Heart right ventricle (tissue), 16 donors: Measurements from ENCODE around the gene SCN7A. TPM values are rescaled to one million over a fixed set of nuclear protein-coding genes. Genes with fewer than 3 reads are reported as not detected.

Experiments used
- ATAC-seq, 8 donors: fragments of 200-7000 bp; cut with Tn5 transposase; one replicate each; pipeline ENCODE4 v1.9.1; 2020; ENCODE audit warnings: mild to moderate bottlenecking in 8 of 8, moderate library complexity in 8 of 8, moderate number of reproducible peaks in 1 of 8
- DNase-seq, 2 donors: peaks; one replicate each; pipeline ENCODE4 v3.0.0-alpha.2; 2020
- H3K27ac ChIP-seq, 10 donors: fragments of 200-600 bp; sonication (generic) in 2 of 10; one replicate each; pipeline versions ENCODE4 v1.5.0 to v1.8.0; 2020 to 2022; ENCODE audit warnings: mild to moderate bottlenecking in 3 of 10
- H3K27me3 ChIP-seq, 7 donors: fragments of 200-600 bp; one replicate each; pipeline ENCODE4 v1.8.0; 2021 to 2022; ENCODE audit warnings: mild to moderate bottlenecking in 2 of 7
- H3K36me3 ChIP-seq, 9 donors: fragments of 200-600 bp; sonication (generic) in 1 of 9; one replicate each; pipeline versions ENCODE4 v1.5.0 to v1.8.0; 2020 to 2022; ENCODE audit warnings: mild to moderate bottlenecking in 2 of 9
- H3K4me1 ChIP-seq, 9 donors: fragments of 200-600 bp; sonication (generic) in 1 of 9; one replicate each; pipeline versions ENCODE4 v1.5.0 to v1.8.0; 2020 to 2022; ENCODE audit warnings: mild to moderate bottlenecking in 4 of 9
- H3K4me3 ChIP-seq, 10 donors: fragments of 200-600 bp; sonication (generic) in 2 of 10; one replicate each; pipeline versions ENCODE4 v1.5.0 to v1.8.0; 2020 to 2022; ENCODE audit warnings: mild to moderate bottlenecking in 7 of 10, moderate library complexity in 2 of 10
- H3K9me3 ChIP-seq, 11 donors: fragments of 200-600 bp in 10 of 11; sonication (generic) in 2 of 11; one replicate each; pipeline versions ENCODE4 v1.5.0 to v1.8.0; 2013 to 2022; ENCODE audit warnings: mild to moderate bottlenecking in 2 of 11, control low read depth in 1 of 11, moderate library complexity in 1 of 11
- CTCF ChIP-seq, 9 donors: fragments of 200-600 bp; sonication (generic) in 2 of 9; IDR thresholded peaks; one replicate each; pipeline versions ENCODE4 v1.5.0 to v1.8.0; 2021 to 2022; ENCODE audit warnings: antibody characterized with exemption in 9 of 9, mild to moderate bottlenecking in 5 of 9, moderate library complexity in 1 of 9
- WGBS, 2 donors: extraction: QIAGEN DNeasy Blood & Tissue Kit; methylation state at CpG; one replicate each; pipeline ENCODE4 v1.1.7; 2013; ENCODE audit warnings: inconsistent platforms in 1 of 2; 5-methylcytosine and 5-hydroxymethylcytosine counted together
- intact Hi-C, 10 donors: fragments of 100-400 bp; cut with DNase I; formaldehyde crosslinking; loops; one replicate each; pipeline versions ENCODE4 v1.11.1 to v1.14.2; 2022
- polyA plus RNA-seq, 2 donors: library from polyadenylated mRNA; stranded (reverse); fragments of 200-250 nt; gene quantifications; one replicate each; pipeline ENCODE4 v1.2.3, GENCODE V29; 2013
- total RNA-seq, 10 donors: library from RNA; stranded (reverse); fragmentation: NEBNext Ultra II Directional in 3 of 10; extraction: Animal tissue kit (Norgen Biotek cat#: 25700) in 3 of 10; gene quantifications; one replicate each; pipeline versions ENCODE4 v1.2.1 to v1.2.4, GENCODE V29; 2021 to 2023
- donor health status: Arrhythmogenic right ventricular cardiomyopathy.
- donor health status: ischemic (EF 13 %, LVEDD 7.1; RV severe dilation, severe dysfunction).
- donor health status: healthy with polysubstance abuse.
- donor health status: DM: no; HTN: yes; CAD: no.
- donor health status: DM: no; HTN: no; CAD: no.
- donor health status: ischemic (EF 25% LVEDD 6.9; RV normal size, moderate dysfunction).
- donor health status: ischemic (EF 25% LVEDD 5.7; RV mildly dilated, moderate dysfunction).
- donor health status: healthy.
- donor health status: DM: yes; HTN: yes; CAD: no.
- donor health status: Ischemic cardiomyopathy.
- donor health status: ischemic (EF 35%, LVEDD 5.7; RV mildly dilated, moderate dysfunction).
- donor health status: nonischemic (EF 11% LVEDD 7.7; RV severe dilation, severe dysfunction).
- donor health status: DM: yes; HTN: yes; CAD: no.
- donor health status: PGD.
- donor health status: ischemic (EF 29% LVEDD 5.4; RV normal size, mild dysfunction).
- donor health status: nonischemic (EF 23%, LVEDD 6.1; RV moderate dilation, normal function).

Gene SCN7A
- total and polyA plus RNA-seq, 12 donors: 2.4 to 31.2 (median 15.4) TPM

DNA sequence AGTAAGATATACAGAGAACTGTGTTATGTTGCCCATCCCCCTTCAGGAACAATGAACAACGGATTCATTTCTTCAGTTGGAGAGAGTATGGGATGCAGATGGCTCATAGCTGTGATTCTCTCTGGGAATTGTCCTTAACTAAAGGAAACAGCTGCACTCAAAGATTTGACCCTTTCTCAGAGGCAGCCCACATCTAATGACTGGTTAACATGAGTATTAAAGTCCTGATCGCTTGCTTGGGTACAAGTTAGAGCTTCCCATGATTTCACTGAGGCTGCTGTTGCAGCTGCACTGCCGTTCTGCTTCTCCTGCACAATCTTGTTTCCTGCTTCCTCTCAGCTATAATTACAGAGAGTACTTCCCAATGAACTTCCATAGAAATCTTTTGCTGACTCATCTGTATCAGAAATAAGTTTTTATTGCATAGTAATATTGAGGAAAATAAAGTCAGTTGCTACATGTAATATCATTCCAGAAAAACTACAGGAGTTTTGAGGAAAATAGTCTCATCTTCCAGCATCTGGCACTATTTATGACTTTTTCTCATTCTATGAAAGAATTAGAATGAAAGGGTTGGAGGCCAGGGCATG, 105.5 kb downstream of the SCN7A start:
- TF ChIP-seq CTCF (IDR thresholded peaks at IDR 0.05): no peak
- DNase-seq: no peak
- peak in 6 of 8 donors; percentile 34 to 42 (median 42) for ATAC-seq
- H3K9me3 ChIP-seq: no peaks in the 10 kb centered on the region
- 29 to 46% methylated on average over 3 of the region's 3 CpGs for WGBS, 2 donors
- intact Hi-C loops: loop anchor here in 1 of 10 donors (5.0 kb wide), 1 partner anchor 754 kb away; no protein-coding TSS in a partner anchor
- no peaks in the 10 kb centered on the region for H3K4me1 ChIP-seq
- H3K27ac ChIP-seq: no peak overlapping the region
- H3K27me3 ChIP-seq: no peaks in the 10 kb centered on the region
- H3K36me3 ChIP-seq: no peaks in the 10 kb centered on the region
- H3K4me3 ChIP-seq: no peak overlapping the region

DNA sequence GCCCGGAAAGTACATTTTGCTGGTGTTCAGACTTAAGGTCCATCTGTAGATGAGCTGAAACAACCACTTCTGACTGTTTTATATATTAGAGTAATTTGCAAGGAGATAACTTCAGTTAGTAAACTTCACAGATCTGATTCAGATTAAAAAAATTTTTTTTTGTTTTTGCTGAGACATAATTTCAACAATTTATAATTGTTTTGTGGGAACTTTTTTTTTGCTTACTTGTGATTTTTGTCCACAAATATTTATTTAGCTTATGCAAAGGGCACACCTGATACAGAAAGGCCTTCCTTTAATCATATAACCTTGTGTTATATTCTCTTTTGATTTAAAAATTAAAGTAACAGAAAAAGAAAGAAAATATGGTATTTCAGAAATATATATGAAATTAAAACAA, 108.7 kb downstream of the SCN7A start:
- H3K4me1 ChIP-seq: no peaks in the 10 kb centered on the region
- H3K4me3 ChIP-seq: no peak overlapping the region
- no peaks in the 10 kb centered on the region for H3K9me3 ChIP-seq
- ATAC-seq (no peak), DNase-seq (no peak)
- H3K27ac ChIP-seq: no peak overlapping the region
- TF ChIP-seq CTCF (IDR thresholded peaks at IDR 0.05): no peak
- H3K36me3 ChIP-seq: no peaks in the 10 kb centered on the region
- no peaks in the 10 kb centered on the region for H3K27me3 ChIP-seq
- WGBS, 2 donors: 88 to 95% methylated on average over 1 of the region's 1 CpG
- intact Hi-C loops: loop anchor here in 1 of 10 donors (5.0 kb wide), 1 partner anchor 757 kb away; no protein-coding TSS in a partner anchor

DNA sequence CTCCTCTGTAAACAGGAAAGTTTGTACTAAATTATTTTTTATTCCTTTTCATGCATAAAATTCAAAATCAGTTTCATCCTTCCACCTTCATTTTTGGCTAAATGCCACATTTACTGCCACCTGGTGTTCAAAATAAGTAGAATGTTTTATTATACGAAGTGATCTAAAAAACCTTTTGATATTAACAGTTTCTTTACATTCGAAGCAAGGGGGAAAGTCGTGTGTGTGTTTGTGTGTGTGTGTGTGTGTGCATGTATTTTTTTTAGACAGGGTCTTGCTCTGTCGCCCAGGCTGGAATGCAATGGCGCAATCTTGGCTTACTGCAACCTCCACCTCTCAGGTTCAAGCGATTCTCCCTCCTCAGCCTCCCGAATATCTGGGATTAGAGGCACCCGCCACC, 109.3 kb downstream of the SCN7A start:
- no peaks in the 10 kb centered on the region for H3K9me3 ChIP-seq
- H3K4me3 ChIP-seq: no peak overlapping the region
- no peaks in the 10 kb centered on the region for H3K36me3 ChIP-seq
- peak; percentile 15 to 62 (median 47) for TF ChIP-seq CTCF (IDR thresholded peaks at IDR 0.05)
- H3K4me1 ChIP-seq: no peaks in the 10 kb centered on the region
- no peaks in the 10 kb centered on the region for H3K27me3 ChIP-seq
- 65 to 69% methylated on average over 8 of the region's 8 CpGs for WGBS, 2 donors
- ATAC-seq (no peak), DNase-seq (no peak)
- intact Hi-C loops: loop anchor here in 1 of 10 donors (5.0 kb wide), 1 partner anchor 758 kb away; no protein-coding TSS in a partner anchor
- no peak overlapping the region for H3K27ac ChIP-seq

- H3K4me1 ChIP-seq: no peaks in the 10 kb centered on the region
- no peak for ATAC-seq
- H3K27me3 ChIP-seq: peaks cover 0 to 2% (median 0%) of the 10 kb centered on the region in 7 donors
- H3K9me3 ChIP-seq: no peaks in the 10 kb centered on the region
- intact Hi-C loops: no loop called here
- TF ChIP-seq CTCF (IDR thresholded peaks at IDR 0.05): no peak
- 92% methylated on average over 3 of the region's 3 CpGs for WGBS, 2 donors
- no peak overlapping the region for H3K4me3 ChIP-seq
- no peak overlapping the region for H3K27ac ChIP-seq
- H3K36me3 ChIP-seq: no peaks in the 10 kb centered on the region
- no peak for DNase-seq
Observed at GRCh38 chr2:166382448-166382847, 111.6 kb downstream of the SCN7A start.
